Progenitor cell of endocrine pancreas (in vitro differentiated cells): ENCODE results near the gene GJA10. TPM values are rescaled to one million over a fixed set of nuclear protein-coding genes. Genes with fewer than 3 reads are reported as not detected.

Experiments used
- DNase-seq: peaks from one replicate; pipeline ENCODE4 v3.0.0; 2021; ENCODE audit warnings: low spot score; ENCODE audit not compliant: unreplicated experiment
- H3K27ac Mint-ChIP-seq: 2 replicates; pipeline ENCODE4 v1.8.0; 2021; ENCODE audit warnings: mild to moderate bottlenecking, moderate library complexity, mixed read lengths
- H3K27me3 Mint-ChIP-seq: 2 replicates; pipeline ENCODE4 v1.8.0; 2021; ENCODE audit warnings: mixed read lengths
- H3K36me3 Mint-ChIP-seq: 2 replicates; pipeline ENCODE4 v1.8.0; 2022; ENCODE audit warnings: mixed read lengths; ENCODE audit not compliant: insufficient read depth
- H3K4me1 Mint-ChIP-seq: 2 replicates; pipeline ENCODE4 v1.8.0; 2021; ENCODE audit warnings: low read depth, mixed read lengths
- H3K4me3 Mint-ChIP-seq: 2 replicates; pipeline ENCODE4 v1.8.0; 2021; ENCODE audit warnings: low read depth, mild to moderate bottlenecking, moderate library complexity, mixed read lengths
- H3K9me3 Mint-ChIP-seq: 2 replicates; pipeline ENCODE4 v1.8.0; 2021; ENCODE audit warnings: low read depth, mixed read lengths
- CTCF ChIP-seq: fragments of 200-600 bp; sonication (generic); IDR thresholded peaks from one replicate; pipeline ENCODE4 v1.5.0; 2021; ENCODE audit warnings: antibody characterized with exemption, mild to moderate bottlenecking; ENCODE audit not compliant: unreplicated experiment
- total RNA-seq: library from RNA; stranded (reverse); gene quantifications from 2 replicates; pipeline ENCODE4 v1.2.1, GENCODE V29; 2021

GJA10 gene
- total RNA-seq, 1 donor from 2014 or later = not detected

GRCh38 chr6:89862698-89863097, 31.6 kb upstream of the GJA10 start:
- TF ChIP-seq CTCF = no peak
- Mint-ChIP-seq H3K4me3 (no peak overlapping the region), H3K4me1 (no peaks in the 10 kb centered on the region), H3K27ac (no peak overlapping the region), H3K9me3 (peaks cover 7% of the 10 kb centered on the region), H3K36me3 (peaks cover 58% of the 10 kb centered on the region), H3K27me3 (no peaks in the 10 kb centered on the region)
- DNase-seq = no peak

GRCh38 chr6:89866024-89866678, 28.1 kb upstream of the GJA10 start:
- TF ChIP-seq CTCF = no peak
- H3K4me1 Mint-ChIP-seq = no peaks in the 10 kb centered on the region
- no peak overlapping the region for H3K27ac Mint-ChIP-seq
- H3K27me3 Mint-ChIP-seq = no peaks in the 10 kb centered on the region
- H3K4me3 Mint-ChIP-seq = no peak overlapping the region
- H3K36me3 Mint-ChIP-seq = peaks cover 59% of the 10 kb centered on the region
- DNase-seq = no peak
- H3K9me3 Mint-ChIP-seq = peaks cover 7% of the 10 kb centered on the region

GRCh38 chr6:89873721-89874120, 20.5 kb upstream of the GJA10 start:
- Mint-ChIP-seq H3K27me3 (no peaks in the 10 kb centered on the region), H3K36me3 (peaks cover 17% of the 10 kb centered on the region), H3K27ac (no peak overlapping the region), H3K4me3 (no peak overlapping the region), H3K9me3 (no peaks in the 10 kb centered on the region), H3K4me1 (no peaks in the 10 kb centered on the region)
- no peak for TF ChIP-seq CTCF
- DNase-seq = no peak

- Mint-ChIP-seq H3K27ac (peak overlapping the region; percentile 78), H3K27me3 (no peaks in the 10 kb centered on the region), H3K36me3 (peaks cover 15% of the 10 kb centered on the region), H3K4me1 (no peaks in the 10 kb centered on the region), H3K9me3 (no peaks in the 10 kb centered on the region), H3K4me3 (no peak overlapping the region)
- no peak for TF ChIP-seq CTCF
- DNase-seq = no peak
These were observed 19.8 kb upstream of the GJA10 start for GRCh38 chr6:89874438-89874837.

- no peaks in the 10 kb centered on the region for H3K9me3 Mint-ChIP-seq
- H3K36me3 Mint-ChIP-seq = no peaks in the 10 kb centered on the region
- no peak for TF ChIP-seq CTCF
- no peak for DNase-seq
- H3K4me1 Mint-ChIP-seq = peaks cover 10% of the 10 kb centered on the region
- peaks cover 1% of the 10 kb centered on the region for H3K27me3 Mint-ChIP-seq
- H3K27ac Mint-ChIP-seq = no peak overlapping the region
- no peak overlapping the region for H3K4me3 Mint-ChIP-seq
These were observed 7.7 kb upstream of the GJA10 start for GRCh38 chr6:89886378-89887120.
